OCI-LY7 (cell line): ENCODE results near the gene GOLT1A.

Experiments used
- EZH2phosphoT487 ChIP-seq: fragments of 200-600 bp; sonication (generic); IDR thresholded peaks from 2 replicates; pipeline ENCODE4 v1.6.1; 2018; ENCODE audit warnings: low read depth, borderline replicate concordance, mild to moderate bottlenecking, mixed run types, antibody characterized with exemption, low read length, moderate library complexity, mixed read lengths
- TF ChIP-seq, protein P1 (sequence below): fragments of 200-600 bp; sonication (generic); conservative IDR thresholded peaks from 2 replicates; pipeline ENCODE4 v1.5.1; 2014; ENCODE audit warnings: mild to moderate bottlenecking, antibody characterized with exemption, low read length, moderate library complexity, mixed read lengths

GRCh38 chr1:204227996-204228785, 14.4 kb upstream of the GOLT1A start:
- TF ChIP-seq, protein P1, sequence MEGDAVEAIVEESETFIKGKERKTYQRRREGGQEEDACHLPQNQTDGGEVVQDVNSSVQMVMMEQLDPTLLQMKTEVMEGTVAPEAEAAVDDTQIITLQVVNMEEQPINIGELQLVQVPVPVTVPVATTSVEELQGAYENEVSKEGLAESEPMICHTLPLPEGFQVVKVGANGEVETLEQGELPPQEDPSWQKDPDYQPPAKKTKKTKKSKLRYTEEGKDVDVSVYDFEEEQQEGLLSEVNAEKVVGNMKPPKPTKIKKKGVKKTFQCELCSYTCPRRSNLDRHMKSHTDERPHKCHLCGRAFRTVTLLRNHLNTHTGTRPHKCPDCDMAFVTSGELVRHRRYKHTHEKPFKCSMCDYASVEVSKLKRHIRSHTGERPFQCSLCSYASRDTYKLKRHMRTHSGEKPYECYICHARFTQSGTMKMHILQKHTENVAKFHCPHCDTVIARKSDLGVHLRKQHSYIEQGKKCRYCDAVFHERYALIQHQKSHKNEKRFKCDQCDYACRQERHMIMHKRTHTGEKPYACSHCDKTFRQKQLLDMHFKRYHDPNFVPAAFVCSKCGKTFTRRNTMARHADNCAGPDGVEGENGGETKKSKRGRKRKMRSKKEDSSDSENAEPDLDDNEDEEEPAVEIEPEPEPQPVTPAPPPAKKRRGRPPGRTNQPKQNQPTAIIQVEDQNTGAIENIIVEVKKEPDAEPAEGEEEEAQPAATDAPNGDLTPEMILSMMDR, result no peak
- TF ChIP-seq EZH2phosphoT487, result no peak
